H7 (cell line): ENCODE measurements around the gene HNRNPU. TPM values are rescaled to one million over a fixed set of nuclear protein-coding genes. Genes with fewer than 3 reads are reported as not detected.

Experiments used
- DNase-seq: peaks from one replicate; pipeline ENCODE4 v3.0.0; 2012
- H3K27me3 ChIP-seq: 2 replicates; pipeline ENCODE4 v1.6.0; 2011; ENCODE audit warnings: mild to moderate bottlenecking, low read length; ENCODE audit not compliant: control insufficient read depth, insufficient read depth
- H3K36me3 ChIP-seq: replicated peaks from 2 replicates; pipeline ENCODE4 v1.5.1; 2011; ENCODE audit warnings: low read length; ENCODE audit not compliant: control insufficient read depth, insufficient read depth
- H3K4me3 ChIP-seq: 2 replicates; pipeline ENCODE4 v1.5.1; 2011; ENCODE audit warnings: low read depth, mild to moderate bottlenecking, control low read depth, low read length, moderate library complexity; ENCODE audit not compliant: insufficient read depth
- total RNA-seq: library from RNA; depleted of rRNA; stranded (reverse); fragments of >200 nt; shearing (Covaris generic); gene quantifications from 2 replicates; pipeline ENCODE4 v1.2.3, GENCODE V29; 2014; rRNA removed

The HNRNPU gene
- total RNA-seq = 249 and 277 TPM in 2 replicates

DNA sequence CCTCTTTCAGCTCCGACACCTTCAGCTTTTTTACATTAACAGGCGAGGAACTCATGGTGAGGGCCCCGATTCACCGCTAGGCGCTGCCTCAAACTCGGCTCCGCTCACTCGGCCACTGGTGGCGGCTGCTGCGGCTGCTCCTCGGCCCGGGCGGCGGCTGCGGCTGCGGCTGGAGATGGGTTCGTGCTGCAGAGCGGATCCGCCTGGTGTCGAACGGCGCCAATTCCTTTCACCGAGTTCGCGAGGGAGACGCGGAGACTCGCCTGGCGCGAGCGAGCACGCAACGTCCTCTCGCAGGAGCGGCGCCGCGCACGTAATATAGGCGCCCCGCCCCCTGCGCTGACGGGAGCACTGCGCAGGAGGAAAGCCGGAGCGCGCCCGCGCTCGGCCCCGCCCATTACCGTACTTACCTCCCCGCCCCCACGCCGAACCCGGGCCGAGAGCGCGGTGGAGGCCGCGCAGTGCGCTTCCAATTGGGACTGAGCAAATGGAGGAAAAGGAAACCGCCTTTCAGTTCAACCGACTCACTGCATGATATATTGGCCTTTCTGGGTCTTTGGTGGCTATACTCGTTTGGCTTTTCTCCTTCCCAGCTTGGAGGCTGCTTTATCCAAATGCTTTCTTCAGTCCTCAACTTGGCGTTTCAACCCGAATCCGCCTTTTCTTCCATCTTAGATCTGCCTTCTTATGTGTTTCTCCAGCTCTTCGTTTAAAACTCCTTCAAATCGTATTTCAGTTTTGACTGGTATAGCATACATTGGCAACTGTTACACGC is at the start of gene HNRNPU:
Gene HNRNPU (minus strand): TSS at position 291 of the 775 bp plus-strand sequence. CDS start 236 bp downstream, at position 55.
- peak; percentile 94 for DNase-seq
- H3K36me3 ChIP-seq = peaks cover 16% of the 10 kb centered on the region
- H3K27me3 ChIP-seq = no peaks in the 10 kb centered on the region
- peak within 1 kb of the TSS; percentile 100 for H3K4me3 ChIP-seq

DNA sequence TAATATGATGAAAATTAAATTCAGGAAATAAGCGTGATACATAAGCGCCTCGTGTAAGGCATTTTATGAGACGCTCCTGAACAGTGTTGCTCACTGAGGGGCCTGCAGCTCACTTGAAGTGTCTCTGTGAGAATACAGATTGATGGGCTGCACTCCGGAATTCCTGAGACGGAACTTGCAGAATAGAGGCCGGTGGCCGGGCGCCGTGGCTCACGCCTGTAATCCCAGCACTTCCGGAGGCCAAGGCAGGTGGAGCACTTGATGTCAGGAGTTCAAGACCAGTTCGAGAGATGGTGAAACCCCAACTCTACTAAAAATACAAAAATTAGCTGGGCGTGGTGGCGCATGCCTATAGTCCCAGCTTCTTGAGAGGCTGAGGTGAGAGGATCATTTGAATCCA is 49.5 kb upstream of the HNRNPU start:
- Histone ChIP-seq H3K4me3 (no peak overlapping the region), H3K27me3 (peaks cover 6% of the 10 kb centered on the region), H3K36me3 (no peaks in the 10 kb centered on the region)
- no peak for DNase-seq

DNA sequence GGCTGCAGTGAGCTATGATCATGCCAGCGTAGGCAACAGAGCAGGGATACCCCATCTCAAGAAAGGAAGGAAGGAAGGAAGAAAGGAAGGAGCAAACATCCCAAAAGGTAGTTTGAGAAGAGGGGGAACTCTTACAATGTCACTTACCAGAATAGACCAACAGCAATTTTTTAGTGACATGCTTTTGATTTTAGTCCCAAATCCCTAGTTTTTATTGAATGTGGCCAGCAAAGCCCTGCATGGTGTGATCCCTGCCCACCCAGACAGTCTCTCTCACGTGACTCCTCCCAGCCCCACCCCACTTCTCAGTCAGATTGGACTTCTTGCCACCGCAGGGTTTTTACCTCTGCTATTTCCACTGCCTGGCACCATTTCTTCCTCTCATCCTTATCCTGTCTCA is 39.8 kb upstream of the HNRNPU start:
- no peak overlapping the region for H3K4me3 ChIP-seq
- peak; percentile 32 for DNase-seq

DNA sequence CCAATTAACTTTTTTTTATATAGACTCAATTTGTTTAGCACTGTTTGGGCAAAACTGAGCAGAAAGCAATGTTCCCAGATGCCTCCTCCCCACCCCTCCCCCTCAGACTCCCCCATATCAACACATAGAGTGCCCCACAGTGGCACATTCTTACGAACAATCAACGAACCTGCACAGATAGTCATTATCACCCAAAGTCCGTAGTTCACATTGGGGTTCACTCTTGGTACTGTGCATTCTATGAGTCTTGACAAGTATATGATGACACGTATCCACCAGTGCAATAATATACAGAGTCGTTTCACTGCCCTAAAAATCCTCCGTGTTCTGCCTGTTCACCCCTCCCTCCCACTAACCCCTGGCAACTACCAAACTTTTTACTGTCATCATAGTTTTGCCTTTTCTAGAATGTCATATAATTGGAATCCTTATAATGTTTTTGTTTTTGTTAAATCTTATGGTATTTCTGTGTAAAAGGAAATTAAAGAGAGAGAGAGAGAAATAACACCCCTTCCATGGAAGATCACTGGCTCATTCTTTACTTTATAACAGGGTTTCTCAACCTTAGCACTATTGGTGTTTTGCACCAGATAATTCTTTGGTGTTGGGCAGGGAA is 37.2 kb upstream of the HNRNPU start:
- DNase-seq = no peak
- Histone ChIP-seq H3K4me3 (no peak overlapping the region), H3K27me3 (no peaks in the 10 kb centered on the region), H3K36me3 (no peaks in the 10 kb centered on the region)

More for the DNA sequence above, 39.8 kb upstream of the HNRNPU start:
- no peaks in the 10 kb centered on the region for H3K36me3 ChIP-seq
- no peaks in the 10 kb centered on the region for H3K27me3 ChIP-seq

DNA sequence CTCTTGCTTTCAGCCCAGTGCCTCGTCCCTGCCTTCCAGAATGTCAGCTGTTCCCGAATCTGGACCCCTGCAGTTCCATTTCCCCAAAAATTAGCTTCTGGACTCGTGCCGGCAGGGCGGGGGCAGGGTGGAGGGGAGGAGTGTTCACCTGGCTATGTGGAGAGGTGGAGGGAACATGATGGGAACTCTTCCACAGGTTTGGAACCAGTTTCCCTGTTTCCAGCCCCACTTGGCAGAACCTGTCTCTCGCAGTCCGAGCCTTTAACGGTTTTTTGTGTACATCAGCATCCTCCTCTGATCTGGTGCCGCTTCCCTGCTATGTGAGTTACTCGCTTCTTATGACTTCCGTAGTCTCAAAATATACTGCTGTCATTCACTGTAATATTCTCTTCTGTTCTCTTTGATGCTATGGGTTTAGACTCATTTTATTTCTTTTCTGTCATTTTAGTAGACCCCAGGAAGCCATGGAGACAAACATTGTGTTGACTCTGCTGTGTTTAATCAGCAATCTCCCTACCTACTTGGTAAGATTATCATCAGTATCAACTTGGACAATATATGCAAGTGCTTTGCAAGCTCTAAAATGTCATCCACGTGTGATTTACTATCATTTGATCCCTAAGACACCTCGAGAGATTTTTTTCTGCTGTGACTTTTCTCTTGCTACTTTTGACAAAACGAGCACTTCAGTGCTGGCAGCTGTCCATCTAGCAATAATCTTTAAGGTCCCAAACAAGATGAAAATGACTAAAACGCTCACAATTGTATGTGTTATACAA is 33.3 kb upstream of the HNRNPU start:
- DNase-seq = no peak
- H3K4me3 ChIP-seq = no peak overlapping the region
- no peaks in the 10 kb centered on the region for H3K36me3 ChIP-seq
- H3K27me3 ChIP-seq = no peaks in the 10 kb centered on the region

DNA sequence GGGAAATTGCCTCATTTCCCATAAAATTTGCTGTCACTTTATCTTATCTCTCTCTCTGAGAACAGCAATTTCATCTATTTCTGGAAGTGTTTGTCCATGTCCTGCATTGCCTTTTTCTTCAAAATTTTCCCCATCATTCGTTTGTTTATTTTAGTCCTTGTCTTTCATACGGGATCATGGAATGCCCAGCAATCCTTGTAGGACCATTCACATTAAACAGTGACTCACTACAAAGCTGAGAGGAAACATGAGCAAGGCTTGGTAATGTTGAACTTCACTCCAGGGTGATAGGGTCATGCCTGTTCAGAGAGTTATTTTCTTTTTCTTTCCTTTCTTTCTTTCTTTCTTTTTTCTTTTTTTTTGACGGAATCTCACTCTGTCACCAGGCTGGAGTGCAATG is 32.2 kb upstream of the HNRNPU start:
- no peaks in the 10 kb centered on the region for H3K27me3 ChIP-seq
- H3K4me3 ChIP-seq = no peak overlapping the region
- H3K36me3 ChIP-seq = no peaks in the 10 kb centered on the region
- no peak for DNase-seq

DNA sequence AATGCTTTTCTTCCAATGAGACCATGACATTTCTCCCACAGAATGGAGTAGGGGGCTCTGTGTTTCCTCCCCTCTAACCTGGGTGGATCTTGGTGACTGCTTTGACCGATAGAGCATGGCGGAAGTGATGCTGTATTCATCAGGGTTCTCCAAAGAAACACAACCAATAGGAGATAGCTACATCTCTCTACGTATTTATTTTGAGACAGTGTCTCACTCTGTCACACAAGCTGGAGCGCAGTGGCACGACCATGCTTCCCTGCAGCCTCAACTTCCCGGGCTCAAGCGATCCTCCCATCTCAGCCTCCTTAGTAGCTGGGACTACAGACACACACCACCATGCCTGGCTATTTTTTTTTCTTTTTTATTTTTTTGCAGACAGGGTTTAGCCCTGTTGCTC is 29.5 kb upstream of the HNRNPU start:
- Histone ChIP-seq H3K4me3 (no peak overlapping the region), H3K27me3 (no peaks in the 10 kb centered on the region), H3K36me3 (no peaks in the 10 kb centered on the region)
- no peak for DNase-seq

DNA sequence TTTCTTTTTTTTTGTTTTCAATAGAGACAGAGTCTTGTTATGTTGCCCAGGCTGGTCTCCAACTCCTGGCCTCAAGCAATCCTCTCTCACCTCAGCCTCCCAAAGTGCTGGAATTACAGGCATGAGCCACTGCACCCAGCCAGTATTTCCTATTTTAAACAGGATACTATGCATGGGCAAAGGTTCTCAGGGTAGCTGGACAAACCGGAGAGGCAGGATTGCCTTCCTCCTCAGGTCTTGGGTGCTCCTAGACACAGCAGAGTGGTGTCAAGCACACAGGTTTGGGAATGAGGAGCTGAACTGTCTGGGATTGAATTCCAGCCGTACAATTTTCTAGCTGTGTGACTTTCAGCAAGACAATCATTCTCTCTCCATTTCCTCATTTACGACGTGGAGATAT is 22.9 kb upstream of the HNRNPU start:
- no peaks in the 10 kb centered on the region for H3K27me3 ChIP-seq
- no peaks in the 10 kb centered on the region for H3K36me3 ChIP-seq
- DNase-seq = no peak
- no peak overlapping the region for H3K4me3 ChIP-seq

DNA sequence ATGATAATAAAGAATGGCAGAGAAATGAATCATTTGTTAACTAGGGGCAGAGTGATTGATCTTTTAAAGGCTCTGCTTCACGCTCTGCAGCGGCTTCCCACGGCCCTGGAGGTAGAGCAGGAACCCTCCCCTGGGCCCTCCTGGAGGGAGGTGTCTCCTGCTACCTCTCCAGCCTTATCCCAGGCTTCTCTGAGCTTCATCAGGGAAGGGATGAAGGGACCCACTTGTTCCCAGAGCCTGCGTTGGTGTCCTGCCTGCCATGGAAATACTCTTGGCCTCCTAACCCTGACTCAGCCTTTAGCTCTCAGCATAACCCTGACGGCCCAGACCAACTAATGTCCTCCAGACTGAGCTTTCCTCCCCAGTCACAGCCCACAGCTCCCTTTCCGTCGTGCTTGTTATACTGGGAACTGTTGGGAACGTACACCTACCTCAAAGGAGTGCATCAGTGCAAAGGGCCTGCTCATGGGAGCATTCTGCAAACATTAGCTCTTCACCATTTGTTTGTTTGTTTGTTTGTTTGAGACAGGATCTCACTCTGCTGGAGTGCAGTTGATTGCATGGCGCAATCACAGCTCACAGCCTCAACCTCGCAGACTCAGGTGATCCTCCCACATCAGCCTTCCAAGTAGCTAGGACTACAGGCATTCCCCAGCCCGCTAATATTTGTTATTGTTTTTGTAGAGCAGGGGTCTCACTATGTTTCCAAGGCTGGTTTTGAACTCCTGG is 17.4 kb upstream of the HNRNPU start:
- Histone ChIP-seq H3K4me3 (no peak overlapping the region), H3K36me3 (no peaks in the 10 kb centered on the region), H3K27me3 (no peaks in the 10 kb centered on the region)
- DNase-seq = peak; percentile 32

DNA sequence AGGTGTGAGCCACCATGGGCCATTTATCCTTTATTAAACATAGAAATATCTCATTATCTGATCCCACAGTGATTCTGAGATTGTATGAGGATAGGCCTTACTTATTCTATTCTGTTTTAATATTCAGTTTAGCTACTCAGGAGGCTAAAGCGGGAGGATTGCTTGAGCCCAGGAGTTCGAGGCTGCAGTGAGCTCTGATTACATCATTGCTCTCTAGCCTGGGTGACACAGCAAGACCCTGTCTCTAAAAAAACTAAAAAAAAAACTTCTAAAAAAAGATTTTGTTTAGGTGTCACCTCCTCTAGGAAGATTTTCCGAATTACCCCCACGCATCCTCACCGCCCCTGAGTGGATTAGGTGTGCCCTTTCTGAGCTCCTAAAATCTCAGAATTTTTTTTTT is 14.3 kb upstream of the HNRNPU start:
- no peak for DNase-seq
- H3K36me3 ChIP-seq = no peaks in the 10 kb centered on the region
- H3K4me3 ChIP-seq = no peak overlapping the region
- H3K27me3 ChIP-seq = no peaks in the 10 kb centered on the region

DNA sequence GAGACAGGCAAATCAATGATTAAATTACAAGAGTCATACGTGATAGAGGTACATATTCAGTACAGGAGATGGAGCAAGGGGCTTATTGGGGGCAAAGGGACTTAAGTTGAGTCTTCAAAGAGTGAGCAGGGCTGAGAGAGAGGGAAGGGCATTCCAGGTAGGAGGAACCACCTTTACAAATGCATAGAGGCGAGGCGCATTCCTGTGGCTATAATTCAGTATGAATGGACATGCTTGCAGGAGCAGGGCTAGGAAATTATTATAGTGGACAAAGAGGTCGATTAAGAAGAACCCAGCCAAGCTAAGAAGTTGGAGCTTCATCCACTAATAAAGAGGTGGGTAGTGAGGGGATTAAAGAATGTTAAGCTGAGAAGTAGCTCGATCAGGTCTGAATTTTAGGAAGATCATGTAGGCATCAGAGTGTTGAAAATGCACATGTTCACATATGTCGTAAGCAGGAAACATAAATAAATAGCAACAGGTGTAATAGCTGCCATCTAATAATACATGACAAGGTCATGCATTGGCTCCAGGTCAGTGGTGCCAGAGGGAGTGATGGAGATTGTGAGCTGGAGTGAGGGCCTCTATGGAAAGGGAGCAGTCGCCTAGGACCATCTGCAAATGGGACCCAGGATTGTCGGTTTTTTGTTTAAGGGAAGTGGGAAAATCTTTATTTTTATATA is 12.0 kb upstream of the HNRNPU start:
- H3K4me3 ChIP-seq = no peak overlapping the region
- no peaks in the 10 kb centered on the region for H3K27me3 ChIP-seq
- H3K36me3 ChIP-seq = no peaks in the 10 kb centered on the region
- DNase-seq = no peak

DNA sequence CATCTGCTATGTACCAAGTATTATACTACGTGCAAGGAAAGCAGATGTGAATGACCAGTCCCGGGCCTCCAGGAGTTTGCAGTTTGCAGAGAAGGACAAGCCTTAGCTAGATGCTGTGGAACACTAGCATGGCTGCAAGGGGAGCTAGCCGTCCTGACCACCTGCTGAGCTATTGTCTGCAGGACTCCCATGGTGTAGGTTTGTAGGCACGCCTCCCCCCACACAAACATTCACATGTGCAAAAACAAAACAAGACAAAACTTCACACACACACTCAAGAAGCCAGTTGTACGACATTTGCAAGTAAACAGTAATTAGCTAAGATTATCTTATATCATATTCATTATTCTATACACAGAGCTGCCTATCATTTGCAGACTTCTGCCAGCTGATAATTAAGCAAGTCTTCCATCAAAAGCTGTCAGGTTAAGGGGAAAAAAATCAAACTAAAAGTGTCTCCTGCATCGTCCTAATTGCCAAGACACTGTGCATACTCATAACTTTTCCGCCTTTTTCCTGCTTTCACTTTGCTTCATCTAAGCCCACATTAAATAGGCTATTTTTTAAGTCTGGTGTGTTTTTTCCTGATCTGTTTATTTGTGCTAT is 10.7 kb upstream of the HNRNPU start:
- Histone ChIP-seq H3K27me3 (no peaks in the 10 kb centered on the region), H3K4me3 (no peak overlapping the region), H3K36me3 (no peaks in the 10 kb centered on the region)
- DNase-seq = peak; percentile 81

DNA sequence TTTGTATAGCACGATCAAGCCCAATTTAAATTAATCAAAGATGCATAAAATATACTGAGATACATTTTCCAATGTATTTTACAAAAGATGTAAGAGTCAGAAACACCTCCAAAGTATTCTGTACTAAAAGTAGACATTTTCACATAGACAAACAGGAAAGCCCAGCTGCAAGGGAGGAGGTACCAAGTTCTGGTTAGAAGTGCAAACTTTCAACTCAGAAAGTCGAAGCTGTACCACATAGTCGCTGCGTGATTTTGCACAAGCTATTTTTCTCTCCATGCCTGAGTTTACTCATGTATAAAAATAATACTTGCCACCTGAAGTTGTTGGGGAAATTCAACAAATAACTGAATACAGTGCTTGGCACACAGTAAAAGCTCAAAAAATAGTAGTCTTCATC is 5.6 kb upstream of the HNRNPU start:
- no peaks in the 10 kb centered on the region for H3K27me3 ChIP-seq
- no peak for DNase-seq
- no peak overlapping the region for H3K4me3 ChIP-seq
- no peaks in the 10 kb centered on the region for H3K36me3 ChIP-seq
